DND-41 (cell line): ENCODE results near the gene TMEM117.

ENCODE experiments used
- ATAC-seq: fragments of 200-7000 bp; cut with Tn5 transposase; 3 replicates; pipeline ENCODE4 v1.9.1; 2021; ENCODE audit warnings: low read depth; ENCODE audit not compliant: insufficient read depth
- DNase-seq: peaks from one replicate; pipeline ENCODE4 v3.0.0-alpha.2; 2020
- H2AFZ ChIP-seq: 2 replicates; pipeline ENCODE4 v1.6.0; 2012; ENCODE audit warnings: low read depth, low read length
- H3K27ac ChIP-seq: 2 replicates; pipeline ENCODE4 v1.5.1; 2012; ENCODE audit warnings: low read length, inconsistent platforms
- H3K27me3 ChIP-seq: fragments of 200-600 bp; sonication (generic); 2 replicates; pipeline ENCODE4 v1.6.0; 2012; ENCODE audit warnings: low read length, mild to moderate bottlenecking, inconsistent platforms; ENCODE audit not compliant: insufficient read depth, poor library complexity
- H3K36me3 ChIP-seq: 2 replicates; pipeline ENCODE4 v1.5.1; 2012; ENCODE audit warnings: low read length, inconsistent platforms; ENCODE audit not compliant: insufficient read depth
- H3K4me1 ChIP-seq: 2 replicates; pipeline ENCODE4 v1.5.1; 2012; ENCODE audit warnings: mild to moderate bottlenecking, low read length; ENCODE audit not compliant: insufficient read depth
- H3K4me2 ChIP-seq: 2 replicates; pipeline ENCODE4 v1.6.0; 2012; ENCODE audit warnings: mild to moderate bottlenecking, moderate library complexity, low read length, inconsistent platforms; ENCODE audit not compliant: insufficient read depth
- H3K4me3 ChIP-seq, 2 experiments: fragments of 200-600 bp in 1 of 2; shearing (Covaris generic) in 1 of 2; 2 replicates each; pipeline ENCODE4 v1.5.1; 2012 to 2016; ENCODE audit warnings: inconsistent platforms in 2 of 2, low read length in 2 of 2, mild to moderate bottlenecking in 2 of 2, low read depth in 1 of 2, moderate library complexity in 1 of 2
- H3K79me2 ChIP-seq: 2 replicates; pipeline ENCODE4 v1.6.0; 2012; ENCODE audit warnings: low read length, inconsistent platforms; ENCODE audit not compliant: insufficient read depth
- H3K9ac ChIP-seq: 2 replicates; pipeline ENCODE4 v1.6.0; 2012; ENCODE audit warnings: low read depth, mild to moderate bottlenecking, inconsistent platforms, low read length, moderate library complexity
- H3K9me3 ChIP-seq: 2 replicates; pipeline ENCODE4 v1.5.1; 2012; ENCODE audit warnings: low read length, moderate library complexity, mild to moderate bottlenecking, inconsistent platforms; ENCODE audit not compliant: insufficient read depth, severe bottlenecking
- H4K20me1 ChIP-seq: 2 replicates; pipeline ENCODE4 v1.6.0; 2012; ENCODE audit warnings: low read length; ENCODE audit not compliant: insufficient read depth
- EZH2 ChIP-seq: IDR thresholded peaks from 3 replicates; pipeline ENCODE4 v1.6.1; 2012; ENCODE audit warnings: borderline replicate concordance, low read depth, mild to moderate bottlenecking, moderate library complexity, low read length, inconsistent platforms; ENCODE audit not compliant: severe bottlenecking
- TF ChIP-seq, protein P1 (sequence below): IDR thresholded peaks from 2 replicates; pipeline ENCODE4 v1.5.1; 2012; ENCODE audit warnings: borderline replicate concordance, low read length, moderate library complexity, mild to moderate bottlenecking; ENCODE audit not compliant: poor library complexity, severe bottlenecking; ENCODE audit errors: extremely low read depth

TMEM117 gene

DNA sequence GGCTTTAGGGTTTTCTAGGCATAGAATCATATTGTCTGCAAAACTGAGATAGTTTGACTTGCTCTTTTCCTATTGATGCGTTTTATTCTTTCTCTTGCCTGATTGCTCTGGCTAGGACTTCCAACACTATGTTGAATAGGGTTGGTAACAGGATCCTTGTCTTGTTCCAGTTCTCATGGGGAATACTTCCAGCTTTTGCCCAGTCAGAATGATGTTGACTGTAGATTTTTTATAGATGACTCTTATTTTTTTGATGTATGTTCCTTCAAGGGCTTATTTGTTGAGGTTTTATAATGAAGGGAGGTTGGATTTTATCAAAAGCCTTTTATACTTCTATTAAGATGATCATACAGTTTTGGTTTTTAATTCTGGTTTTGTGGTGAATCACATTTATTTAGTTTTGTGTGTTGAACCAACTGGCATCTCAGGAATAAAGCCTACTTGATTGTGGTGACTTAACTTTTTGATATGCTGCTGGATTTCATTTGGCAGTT lies 478.2 kb downstream of the TMEM117 start:
- H3K4me1 ChIP-seq: no peaks in the 10 kb centered on the region
- H3K79me2 ChIP-seq: no peaks in the 10 kb centered on the region
- no peaks in the 10 kb centered on the region for H4K20me1 ChIP-seq
- DNase-seq (no peak), ATAC-seq (no peak)
- TF ChIP-seq, protein P1, sequence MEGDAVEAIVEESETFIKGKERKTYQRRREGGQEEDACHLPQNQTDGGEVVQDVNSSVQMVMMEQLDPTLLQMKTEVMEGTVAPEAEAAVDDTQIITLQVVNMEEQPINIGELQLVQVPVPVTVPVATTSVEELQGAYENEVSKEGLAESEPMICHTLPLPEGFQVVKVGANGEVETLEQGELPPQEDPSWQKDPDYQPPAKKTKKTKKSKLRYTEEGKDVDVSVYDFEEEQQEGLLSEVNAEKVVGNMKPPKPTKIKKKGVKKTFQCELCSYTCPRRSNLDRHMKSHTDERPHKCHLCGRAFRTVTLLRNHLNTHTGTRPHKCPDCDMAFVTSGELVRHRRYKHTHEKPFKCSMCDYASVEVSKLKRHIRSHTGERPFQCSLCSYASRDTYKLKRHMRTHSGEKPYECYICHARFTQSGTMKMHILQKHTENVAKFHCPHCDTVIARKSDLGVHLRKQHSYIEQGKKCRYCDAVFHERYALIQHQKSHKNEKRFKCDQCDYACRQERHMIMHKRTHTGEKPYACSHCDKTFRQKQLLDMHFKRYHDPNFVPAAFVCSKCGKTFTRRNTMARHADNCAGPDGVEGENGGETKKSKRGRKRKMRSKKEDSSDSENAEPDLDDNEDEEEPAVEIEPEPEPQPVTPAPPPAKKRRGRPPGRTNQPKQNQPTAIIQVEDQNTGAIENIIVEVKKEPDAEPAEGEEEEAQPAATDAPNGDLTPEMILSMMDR: no peak
- TF ChIP-seq EZH2: no peak
- H3K36me3 ChIP-seq: no peaks in the 10 kb centered on the region
- H3K27me3 ChIP-seq: no peaks in the 10 kb centered on the region
- no peak overlapping the region for H3K4me3 ChIP-seq
- no peak overlapping the region for H3K4me2 ChIP-seq
- no peak overlapping the region for H3K27ac ChIP-seq
- H3K9me3 ChIP-seq: no peaks in the 10 kb centered on the region
- H3K9ac ChIP-seq: no peak overlapping the region
- no peak overlapping the region for H2AFZ ChIP-seq

DNA sequence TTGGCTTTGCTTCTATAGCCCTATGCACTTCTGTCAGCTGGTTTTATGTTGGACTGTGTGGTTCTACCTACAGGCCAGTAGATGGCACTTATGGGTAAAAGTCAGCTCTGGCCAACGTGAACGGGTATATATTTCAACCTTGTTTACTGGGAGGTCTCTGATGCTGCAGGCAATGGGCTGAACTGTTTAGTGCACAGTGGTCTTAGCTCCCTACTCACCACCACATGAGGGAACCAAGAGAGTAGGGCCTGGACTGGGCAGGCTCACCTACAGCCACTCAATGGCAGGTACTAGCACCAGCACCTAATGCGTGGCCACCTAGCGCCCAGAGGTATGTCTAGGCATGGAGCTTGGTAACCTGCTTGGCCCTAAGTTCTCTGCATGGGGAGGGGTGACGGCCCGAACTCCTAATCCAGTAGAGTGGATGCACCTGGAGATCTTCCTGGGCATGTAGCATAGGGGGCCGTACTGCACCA lies 481.8 kb downstream of the TMEM117 start:
- Histone ChIP-seq H2AFZ (no peak overlapping the region), H3K79me2 (no peaks in the 10 kb centered on the region), H3K27me3 (no peaks in the 10 kb centered on the region), H3K27ac (no peak overlapping the region), H3K4me3 (no peak overlapping the region), H3K36me3 (no peaks in the 10 kb centered on the region), H4K20me1 (no peaks in the 10 kb centered on the region), H3K9me3 (no peaks in the 10 kb centered on the region), H3K4me1 (no peaks in the 10 kb centered on the region), H3K9ac (no peak overlapping the region), H3K4me2 (no peak overlapping the region)
- peak; percentile 77 for ATAC-seq
- no peak for TF ChIP-seq EZH2
- TF ChIP-seq, protein P1: peak; percentile 64
- no peak for DNase-seq

DNA sequence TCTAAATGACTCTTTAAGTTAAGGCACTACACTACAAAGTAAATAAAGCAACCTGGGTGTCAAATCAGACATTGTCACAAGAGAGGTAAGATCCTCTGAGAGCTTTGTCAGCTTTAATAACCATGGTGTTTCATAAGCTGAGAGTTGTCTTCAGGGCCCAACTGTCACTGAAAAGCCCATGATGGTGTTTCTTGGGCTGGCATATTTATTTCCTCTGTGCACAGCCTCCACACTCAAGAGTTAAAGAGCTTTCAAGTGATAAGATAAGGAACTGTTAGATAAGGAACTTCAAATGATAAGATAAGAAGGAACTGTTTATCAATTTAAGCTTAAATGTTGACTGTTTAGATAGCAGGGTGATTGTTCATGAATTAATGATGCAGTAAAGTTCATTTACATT lies 495.4 kb downstream of the TMEM117 start:
- H3K79me2 ChIP-seq: no peaks in the 10 kb centered on the region
- no peak overlapping the region for H3K9ac ChIP-seq
- ATAC-seq: no peak
- no peak overlapping the region for H3K4me3 ChIP-seq
- H4K20me1 ChIP-seq: no peaks in the 10 kb centered on the region
- H2AFZ ChIP-seq: no peak overlapping the region
- no peak overlapping the region for H3K4me2 ChIP-seq
- no peak overlapping the region for H3K27ac ChIP-seq
- no peaks in the 10 kb centered on the region for H3K27me3 ChIP-seq
- H3K9me3 ChIP-seq: no peaks in the 10 kb centered on the region
- DNase-seq: no peak
- H3K36me3 ChIP-seq: no peaks in the 10 kb centered on the region
- no peak for TF ChIP-seq EZH2
- TF ChIP-seq, protein P1: no peak
- no peaks in the 10 kb centered on the region for H3K4me1 ChIP-seq

DNA sequence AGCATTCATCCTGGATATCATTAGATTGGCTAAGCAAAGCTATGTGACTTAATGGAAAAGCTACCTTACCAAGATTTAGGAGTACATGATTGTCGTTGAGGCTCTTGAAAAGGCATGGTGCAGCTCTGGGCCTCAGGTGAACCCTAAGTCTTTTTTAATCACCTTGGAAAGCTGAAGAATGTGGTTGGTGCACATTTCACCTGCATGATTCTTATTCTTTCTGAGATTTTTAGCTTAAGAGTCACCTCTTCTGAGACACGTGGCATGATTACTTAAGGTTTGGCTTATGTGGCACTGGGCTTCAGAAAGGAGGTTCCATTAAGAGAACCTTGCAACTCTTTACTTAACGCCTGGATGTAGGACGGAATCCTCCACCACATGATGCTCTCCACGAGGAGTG lies 498.5 kb downstream of the TMEM117 start:
- Histone ChIP-seq H3K79me2 (no peaks in the 10 kb centered on the region), H3K9ac (no peak overlapping the region), H3K4me1 (no peaks in the 10 kb centered on the region), H4K20me1 (no peaks in the 10 kb centered on the region), H3K4me3 (no peak overlapping the region), H3K27ac (no peak overlapping the region), H3K36me3 (no peaks in the 10 kb centered on the region), H2AFZ (no peak overlapping the region), H3K9me3 (no peaks in the 10 kb centered on the region), H3K27me3 (no peaks in the 10 kb centered on the region), H3K4me2 (no peak overlapping the region)
- no peak for DNase-seq
- no peak for TF ChIP-seq EZH2
- TF ChIP-seq, protein P1: no peak
- ATAC-seq: no peak
